HCT116 (cell line): ENCODE data around the gene LAX1. TPM values are rescaled to one million over a fixed set of nuclear protein-coding genes. Genes with fewer than 3 reads are reported as not detected.

Experiments used
- ATAC-seq: fragments of 200-7000 bp; cut with Tn5 transposase; 2 replicates; pipeline ENCODE4 v1.9.1; 2020; ENCODE audit warnings: mild to moderate bottlenecking, moderate library complexity
- BruUV-seq: library from RNA; stranded (reverse); fragments of 400-500 nt; replicated peaks from 2 replicates; lab custom pipeline; 2021; lab: Mats Ljungman, UMichigan
- CTCF ChIA-PET: fragments of 300-600 bp; sonication (Branson Sonifier 250); formaldehyde crosslinking; loops from one replicate; lab custom pipeline; 2021; ENCODE audit warnings: antibody characterized with exemption; lab: Charles Lee
- POLR2A ChIA-PET: fragments of 300-600, 350-600 bp; sonication (Branson Sonifier 250); formaldehyde crosslinking; loops from one replicate; lab custom pipeline; 2021; ENCODE audit warnings: antibody characterized with exemption; lab: Charles Lee
- RAD21 ChIA-PET, 2 experiments: fragments of 300-600 bp; sonication (Branson Sonifier 250); formaldehyde crosslinking; loops; one replicate each; lab custom pipeline; 2023; ENCODE audit warnings: low total read pairs in 2 of 2; ENCODE audit not compliant: uncharacterized antibody in 2 of 2, unreplicated experiment in 2 of 2, low non-redundant PET in 1 of 2; lab: Charles Lee
- DNase-seq: peaks from one replicate; pipeline ENCODE4 v3.0.0-alpha.2; 2010; ENCODE audit warnings: low read depth, low spot score
- H2AFZ ChIP-seq: fragments of 200-600 bp; shearing (Covaris generic), sonication (generic); 2 replicates; pipeline ENCODE4 v1.6.1; 2017; ENCODE audit warnings: low read depth, mixed run types, mixed read lengths, antibody characterized with exemption, low read length; ENCODE audit not compliant: poor library complexity, severe bottlenecking
- H3K27ac ChIP-seq: 2 replicates; pipeline ENCODE4 v1.5.1; 2012; ENCODE audit warnings: low read depth, low read length
- H3K27me3 ChIP-seq: fragments of 200-600 bp; sonication (generic); 2 replicates; pipeline ENCODE4 v1.6.1; 2016; ENCODE audit warnings: mixed run types, low read length, mixed read lengths; ENCODE audit not compliant: insufficient read depth
- H3K36me3 ChIP-seq, 2 experiments: fragments of 200-500 bp in 1 of 2; fragments of 200-600 bp in 1 of 2; sonication (Bioruptor generic) in 1 of 2; sonication (generic) in 1 of 2; 2 replicates each; pipeline versions ENCODE4 v1.5.1 to v1.6.1; 2014 to 2016; ENCODE audit warnings: low read length in 2 of 2, inconsistent platforms in 1 of 2, mixed read lengths in 1 of 2, mixed run types in 1 of 2; ENCODE audit not compliant: insufficient read depth in 2 of 2, control insufficient read depth in 1 of 2
- H3K4me1 ChIP-seq, 2 experiments: fragments of 200-600 bp in 1 of 2; sonication (generic) in 1 of 2; 2 replicates each; pipeline versions ENCODE4 v1.5.1 to v1.6.1; 2012 to 2017; ENCODE audit warnings: low read length in 2 of 2, inconsistent platforms in 1 of 2, mild to moderate bottlenecking in 1 of 2, mixed read lengths in 1 of 2, mixed run types in 1 of 2, moderate library complexity in 1 of 2; ENCODE audit not compliant: insufficient read depth in 2 of 2, control insufficient read depth in 1 of 2
- H3K4me2 ChIP-seq: fragments of 200-600 bp; sonication (generic); 2 replicates; pipeline ENCODE4 v1.6.1; 2017; ENCODE audit warnings: mixed run types, low read length, mixed read lengths
- H3K4me3 ChIP-seq, 2 experiments: fragments of 200-600 bp in 1 of 2; sonication (generic) in 1 of 2; replicated peaks in 1 of 2; 2 replicates each; pipeline ENCODE4 v1.5.1; 2011 to 2016; ENCODE audit warnings: low read length in 2 of 2, control low read depth in 1 of 2, low read depth in 1 of 2, mild to moderate bottlenecking in 1 of 2, mixed read lengths in 1 of 2, mixed run types in 1 of 2
- H3K79me2 ChIP-seq: fragments of 200-600 bp; sonication (generic); 2 replicates; pipeline ENCODE4 v1.6.1; 2017; ENCODE audit warnings: mild to moderate bottlenecking, mixed run types, low read length, moderate library complexity, mixed read lengths; ENCODE audit not compliant: insufficient read depth
- H3K9ac ChIP-seq: fragments of 200-600 bp; sonication (generic); 2 replicates; pipeline ENCODE4 v1.6.1; 2016; ENCODE audit warnings: low read length, mixed read lengths
- H3K9me2 ChIP-seq: fragments of 200-600 bp; sonication (generic), shearing (Covaris generic); 2 replicates; pipeline ENCODE4 v1.6.1; 2017; ENCODE audit warnings: mixed run types, mild to moderate bottlenecking, moderate library complexity; ENCODE audit not compliant: insufficient read depth
- H3K9me3 ChIP-seq, 2 experiments: fragments of 200-500 bp in 1 of 2; fragments of 200-600 bp in 1 of 2; sonication (Bioruptor generic) in 1 of 2; sonication (generic) in 1 of 2; 2 replicates each; pipeline ENCODE4 v1.6.1; 2014 to 2017; ENCODE audit warnings: low read length in 2 of 2, mixed read lengths in 2 of 2, inconsistent platforms in 1 of 2, low read depth in 1 of 2, mild to moderate bottlenecking in 1 of 2, mixed run types in 1 of 2, moderate library complexity in 1 of 2; ENCODE audit not compliant: control insufficient read depth in 1 of 2, insufficient read depth in 1 of 2
- H4K20me1 ChIP-seq: fragments of 200-600 bp; sonication (generic), shearing (Covaris generic); 2 replicates; pipeline ENCODE4 v1.6.1; 2017; ENCODE audit warnings: mixed run types, mild to moderate bottlenecking, moderate library complexity; ENCODE audit not compliant: insufficient read depth
- ATF3 ChIP-seq: IDR thresholded peaks from 2 replicates; pipeline ENCODE4 v1.6.1; 2012
- CBX3 ChIP-seq: IDR thresholded peaks from 2 replicates; pipeline ENCODE4 v1.6.1; 2012; ENCODE audit warnings: low read depth
- CEBPB ChIP-seq: IDR thresholded peaks from 2 replicates; pipeline ENCODE4 v1.6.1; 2012; ENCODE audit warnings: low read depth
- CTCF ChIP-seq, 3 experiments: fragments of 200-600 bp in 1 of 3; sonication (generic) in 1 of 3; IDR thresholded peaks in 2 of 3; conservative IDR thresholded peaks in 1 of 3; 2 replicates each; pipeline ENCODE4 v1.5.1; 2012 to 2017; ENCODE audit warnings: low read depth in 2 of 3, low read length in 2 of 3, antibody characterized with exemption in 1 of 3, borderline replicate concordance in 1 of 3, control low read depth in 1 of 3, mild to moderate bottlenecking in 1 of 3, mixed read lengths in 1 of 3, mixed run types in 1 of 3, moderate library complexity in 1 of 3; ENCODE audit not compliant: insufficient read depth in 1 of 3
- ELF1 ChIP-seq: IDR thresholded peaks from 2 replicates; pipeline ENCODE4 v1.6.1; 2012; ENCODE audit warnings: low read depth, borderline replicate concordance
- JUND ChIP-seq: IDR thresholded peaks from 2 replicates; pipeline ENCODE4 v1.6.1; 2012
- RAD21 ChIP-seq: IDR thresholded peaks from 2 replicates; pipeline ENCODE4 v1.6.1; 2012; ENCODE audit warnings: low read depth, mild to moderate bottlenecking
- SRF ChIP-seq: IDR thresholded peaks from 2 replicates; pipeline ENCODE4 v1.6.1; 2012; ENCODE audit warnings: low read depth
- ZFX ChIP-seq: fragments of 450-650 bp; IDR thresholded peaks from 2 replicates; pipeline ENCODE4 v1.6.1; 2017
- ZNF274 ChIP-seq: fragments of 200-500 bp; sonication (Bioruptor generic); IDR thresholded peaks from 2 replicates; pipeline ENCODE4 v1.6.1; 2014; ENCODE audit warnings: mild to moderate bottlenecking, low read depth, low read length, inconsistent platforms
- intact Hi-C: fragments of 100-400 bp; cut with micrococcal nuclease; formaldehyde crosslinking; loops from 2 replicates; pipeline ENCODE4 v1.10.0; 2022
- total RNA-seq: library from RNA; stranded (reverse); gene quantifications from one replicate; pipeline ENCODE4 v1.2.1, GENCODE V29; 2021; ENCODE audit not compliant: unreplicated experiment

LAX1 gene
- total RNA-seq, 1 experiment from 2014 or later = 0.12 TPM

GRCh38 chr1:203805689-203806088 is 40.7 kb downstream of the LAX1 start:
- H4K20me1 ChIP-seq = peaks cover 21% of the 10 kb centered on the region; the same call in 1 of the 2 replicates
- ChIA-PET RAD21 (no interaction called here), POLR2A (no interaction called here), CTCF (no interaction called here)
- TF ChIP-seq ATF3 (no peak), CBX3 (no peak), CEBPB (no peak), SRF (no peak), ELF1 (no peak), JUND (no peak), CTCF (IDR thresholded peaks at IDR 0.05 in 2 of 3, conservative IDR thresholded peaks at IDR 0.05 in 1 of 3; ENCODE audit: borderline replicate concordance in 1 of 3, insufficient read depth in 1 of 3, low read depth in 2 of 3, low read length in 2 of 3) (no peak), RAD21 (no peak), ZNF274 (no peak), ZFX (no peak)
- H3K36me3 ChIP-seq = peaks cover 13 to 21% of the 10 kb centered on the region in 2 experiments
- no peak for DNase-seq
- H3K79me2 ChIP-seq = peaks cover 99% of the 10 kb centered on the region
- no peaks in the 10 kb centered on the region for H3K9me2 ChIP-seq
- BruUV-seq = no TSS peak
- ATAC-seq = no peak
- H2AFZ ChIP-seq = no peak overlapping the region
- no peaks in the 10 kb centered on the region for H3K9me3 ChIP-seq
- no peaks in the 10 kb centered on the region for H3K27me3 ChIP-seq
- H3K9ac ChIP-seq = no peak overlapping the region
- intact Hi-C loops = no loop called here
- no peak overlapping the region for H3K4me3 ChIP-seq
- H3K4me1 ChIP-seq = 0 out of 4 replicates have a peak, but pooled peaks cover 0 to under 1% of the 10 kb centered on the region in 2 experiments
- no peak overlapping the region for H3K27ac ChIP-seq
- H3K4me2 ChIP-seq = no peak overlapping the region
